Stimulated activated CD4-positive, alpha-beta T cell treated with anti-CD3 and anti-CD28 coated beads, TNF-alpha, amount 100 ng/mL, for 24 hours (primary cell): ENCODE results near the gene PCYT2.

ENCODE experiments used
- DNase-seq, 3 experiments: peaks; one replicate each; pipeline ENCODE4 v3.0.0-alpha.2; 2020; ENCODE audit warnings: low read depth in 3 of 3

PCYT2 gene

GRCh38 chr17:81871387-81872230 lies 39.6 kb downstream of the PCYT2 start:
- DNase-seq = peak; percentile 90 to 96 (median 93)

DNA sequence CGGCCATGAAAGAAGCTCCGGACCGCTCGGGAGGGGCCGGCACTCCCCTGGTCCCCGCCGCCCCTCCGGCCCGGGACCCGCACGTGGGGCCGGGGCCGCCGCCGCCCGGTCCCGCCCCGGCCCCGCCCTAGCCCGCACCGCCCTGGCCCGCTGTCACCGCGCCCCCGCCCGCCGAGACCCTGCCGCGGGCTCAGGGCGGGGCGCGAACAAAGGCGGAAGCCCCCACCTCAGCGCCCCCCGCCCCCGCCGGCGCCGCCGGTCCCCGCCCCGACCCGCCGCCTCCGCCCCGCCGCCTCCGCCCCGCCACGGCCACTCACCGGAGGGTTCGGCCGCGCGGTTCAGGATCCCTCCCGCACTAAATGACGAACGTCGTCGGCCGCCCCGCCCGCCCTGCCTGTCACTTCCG lies 40.2 kb downstream of the PCYT2 start, which contains the start of gene ARHGDIA:
Gene ARHGDIA, minus strand, starts transcription at position 357 of the 406 bp plus-strand sequence. CDS start 1,407 bp downstream, outside the sequence.
- DNase-seq = no peak

GRCh38 chr17:81870131-81870980 lies 40.8 kb downstream of the PCYT2 start:
- DNase-seq = peak in 1 of 3 experiments; percentile 37

GRCh38 chr17:81869221-81870130 lies 41.7 kb downstream of the PCYT2 start:
- DNase-seq = peak in 1 of 3 experiments; percentile 40

- no peak for DNase-seq
These were observed 42.5 kb downstream of the PCYT2 start for GRCh38 chr17:81868674-81869220.

DNA sequence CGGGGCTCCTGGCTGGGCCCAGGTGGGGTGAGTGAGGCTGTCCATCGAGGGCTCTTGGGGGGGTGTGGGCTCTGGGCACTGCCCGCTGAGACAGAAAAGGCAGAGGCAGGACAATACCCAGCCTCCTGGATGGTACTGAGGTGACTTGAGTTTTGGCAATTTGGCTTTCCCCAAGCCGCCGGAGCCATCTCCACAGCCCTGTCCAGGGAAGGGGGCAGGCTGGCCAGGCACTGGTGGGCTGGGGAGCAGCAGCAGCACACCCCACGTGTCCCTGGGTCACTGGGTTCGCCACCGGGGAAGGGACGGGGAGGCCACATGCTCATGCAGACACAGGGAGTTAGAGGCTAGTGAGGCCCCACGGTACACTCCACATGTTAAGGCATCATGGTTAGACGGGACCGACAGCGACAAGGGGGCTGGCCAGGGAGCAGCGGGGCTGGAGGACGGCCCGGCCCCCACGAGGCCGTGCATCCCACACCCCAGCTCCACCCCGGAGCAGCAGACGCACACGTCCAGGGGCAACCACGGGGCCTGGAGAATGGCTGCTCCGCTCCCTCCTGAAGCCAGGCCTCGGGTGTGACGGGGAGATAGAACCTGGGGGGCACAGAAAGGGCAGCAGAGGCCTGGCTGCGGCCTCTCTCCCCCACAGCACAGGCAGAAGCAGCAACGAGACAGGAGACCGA lies 43.1 kb downstream of the PCYT2 start:
- DNase-seq = no peak

DNA sequence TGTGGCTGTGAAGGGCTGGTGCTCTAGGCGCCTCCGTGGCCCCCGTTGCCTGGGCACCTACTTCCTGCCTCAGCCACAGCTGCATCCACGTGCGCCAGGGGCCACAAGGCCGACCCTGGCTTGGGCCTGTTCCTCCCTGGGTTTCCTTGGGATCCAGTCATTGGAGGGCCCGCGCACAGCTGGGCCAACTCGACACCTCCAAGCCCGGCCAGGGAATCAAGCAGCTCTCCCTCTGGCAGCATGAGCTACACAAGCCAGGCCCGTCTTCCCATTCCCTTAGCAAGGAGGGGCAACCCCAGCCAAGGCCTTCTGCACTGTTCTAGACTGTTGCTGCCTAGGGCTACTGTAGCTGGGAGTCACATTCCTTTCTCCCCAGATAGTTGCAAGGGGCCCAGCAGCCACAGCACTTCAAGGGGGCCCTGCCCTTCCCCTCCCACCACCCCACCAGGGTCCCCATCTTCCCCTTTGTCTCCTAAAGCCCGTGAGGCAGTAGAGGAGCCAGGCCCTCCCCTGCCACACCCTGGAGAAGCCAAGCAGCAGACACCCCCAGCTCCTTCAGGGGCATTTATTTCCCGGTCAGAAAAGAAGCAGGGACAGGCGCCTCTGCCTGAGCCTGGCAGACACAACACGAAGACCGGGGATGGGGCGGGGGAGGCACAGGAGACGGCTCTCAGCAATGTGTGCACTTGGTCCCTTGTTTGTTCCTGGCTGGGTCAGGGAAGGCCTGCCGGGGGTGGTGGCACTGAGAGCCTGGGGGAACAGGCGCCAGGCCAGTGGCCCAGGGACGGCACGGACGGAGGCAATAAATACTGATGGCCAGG lies 43.8 kb downstream of the PCYT2 start:
- peak in 1 of 3 experiments; percentile 34 for DNase-seq

GRCh38 chr17:81866440-81867169 lies 44.6 kb downstream of the PCYT2 start:
- peak in 1 of 3 experiments; percentile 27 for DNase-seq

GRCh38 chr17:81865733-81866439 lies 45.3 kb downstream of the PCYT2 start:
- DNase-seq = no peak

- no peak for DNase-seq
These were observed 45.9 kb downstream of the PCYT2 start for GRCh38 chr17:81865358-81865732.

DNA sequence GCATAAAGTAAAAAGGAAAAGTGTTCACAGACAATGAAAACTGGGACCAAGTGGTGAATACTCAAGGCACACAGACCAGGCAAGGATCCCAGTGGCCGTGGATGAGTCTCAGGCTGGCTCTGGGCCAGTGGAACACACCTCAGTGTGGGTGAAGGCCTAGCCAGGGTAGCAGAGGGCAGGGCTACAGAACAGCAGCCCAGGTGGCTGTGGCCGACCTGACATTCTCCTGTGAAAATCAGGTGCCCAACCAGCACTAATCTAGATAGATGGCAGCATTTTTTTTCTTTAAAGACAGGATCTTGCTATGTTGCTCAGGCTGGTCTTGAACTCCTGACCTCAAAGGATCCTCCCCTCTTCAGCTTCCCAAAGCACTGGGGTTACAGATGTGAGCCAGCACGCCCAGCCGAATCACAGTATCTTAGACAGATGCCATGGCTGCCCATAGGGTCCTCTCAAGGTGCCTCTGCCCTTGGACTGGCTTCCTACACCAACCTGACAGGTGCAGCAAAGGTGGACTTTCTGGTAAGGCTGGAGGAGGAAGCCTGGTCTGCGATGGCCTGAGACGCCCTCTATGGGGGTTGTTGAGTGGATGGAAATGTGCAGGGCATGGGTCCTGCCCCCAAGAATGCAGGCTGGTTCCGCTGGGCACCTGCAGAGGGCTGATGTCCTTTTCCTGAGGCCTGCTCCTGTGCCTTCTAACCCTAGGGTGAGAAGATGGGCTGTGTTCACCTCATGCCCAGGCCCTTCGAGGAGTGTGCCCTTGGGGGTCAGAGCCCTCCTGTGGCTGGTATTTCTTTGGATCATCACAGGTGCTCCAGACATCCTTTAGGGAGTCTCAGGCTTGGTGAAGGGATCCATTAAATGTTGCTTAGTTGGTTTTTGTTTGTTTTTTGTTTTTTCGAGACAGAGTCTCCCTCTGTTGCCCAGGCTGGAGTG lies 47.1 kb downstream of the PCYT2 start:
- DNase-seq = no peak

DNA sequence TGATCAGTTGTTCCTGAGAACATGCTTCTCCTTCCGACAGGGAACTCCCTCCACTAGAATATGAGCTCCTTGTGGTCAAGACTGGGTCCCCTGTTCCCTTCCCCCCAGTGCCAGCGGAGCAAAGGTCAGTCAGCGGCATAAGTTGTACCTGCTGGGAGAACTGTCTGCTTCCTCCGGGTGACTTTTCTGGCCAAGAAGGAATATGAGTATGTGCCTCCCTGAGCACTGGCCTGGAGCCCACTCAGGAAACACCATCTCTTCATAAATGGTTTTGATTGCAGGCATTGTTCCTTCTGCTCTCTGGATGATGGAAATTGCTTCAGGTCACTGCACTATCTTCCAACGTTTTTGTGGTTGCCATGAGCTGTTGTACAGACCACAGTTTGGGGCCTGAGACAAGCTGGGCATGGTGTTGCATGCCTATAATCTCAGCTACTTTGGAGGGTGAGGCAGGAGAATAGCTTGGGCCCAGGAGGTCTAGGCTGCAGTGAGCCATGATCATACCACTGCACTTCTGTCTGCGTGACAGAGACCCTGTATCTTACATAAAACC lies 48.0 kb downstream of the PCYT2 start:
- DNase-seq = no peak

GRCh38 chr17:81860756-81861568 lies 50.2 kb downstream of the PCYT2 start:
- peak; percentile 98 to 99 (median 98) for DNase-seq

DNA sequence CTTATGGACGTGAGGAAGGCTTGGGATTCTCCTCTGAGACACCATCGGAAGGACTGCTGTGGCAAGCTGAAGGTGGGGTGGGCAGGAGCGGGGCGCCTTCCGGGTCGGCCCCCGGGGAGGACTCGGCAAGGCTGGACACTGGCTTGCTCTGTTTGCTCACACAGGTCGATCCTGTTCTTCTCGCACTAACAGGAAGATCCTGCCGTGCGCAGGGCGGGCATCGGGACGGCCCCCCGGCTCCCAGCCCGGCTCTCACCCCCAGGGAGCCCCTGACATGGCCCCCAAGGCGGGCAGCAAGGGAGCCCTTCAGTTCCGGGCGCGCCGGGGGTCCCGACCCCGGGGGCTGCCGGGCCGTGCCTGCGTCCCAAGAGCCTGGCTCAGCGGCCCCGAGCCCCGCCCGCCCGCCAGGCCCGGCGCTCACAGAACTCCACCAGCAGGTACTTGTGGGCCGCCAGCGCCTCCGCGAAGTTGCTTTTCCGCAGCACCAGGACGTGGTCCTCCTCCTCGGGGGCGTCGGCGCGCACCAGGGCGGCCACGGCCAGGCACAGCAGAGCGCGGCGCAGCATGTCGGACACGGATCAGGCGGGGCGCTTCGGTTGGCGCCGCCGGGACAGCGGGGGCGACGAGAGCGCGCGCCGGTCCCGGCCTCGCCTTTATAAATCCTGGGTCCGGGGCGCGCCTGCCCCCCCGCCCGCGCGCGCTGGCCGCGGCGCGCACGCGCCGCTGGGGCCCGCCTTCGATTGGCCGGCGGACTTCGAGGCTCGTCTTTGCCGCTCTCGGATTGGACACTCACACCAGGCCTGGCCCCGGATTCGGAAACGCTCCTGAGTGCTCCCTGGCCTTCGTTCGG lies 51.1 kb downstream of the PCYT2 start, which contains the start of gene P4HB:
Gene P4HB, minus strand, starts transcription at position 630 of the 850 bp plus-strand sequence. Its CDS starts 64 bp downstream, at position 566.
- peak in 2 of 3 experiments; percentile 94 to 97 for DNase-seq
